T-helper 2 cell treated with Interferon-gamma antibody and Interleukin-4, amounts not matched to agents 5 μg/mL and 100 μg/mL, for 36 hours (primary cell): ENCODE results near the gene EPPIN.
"Not testable (repeated sequence)": the region's sequence is repeated elsewhere in the genome, so short reads cannot be mapped to it uniquely, and the experiment has no call there.

Experiments used
- DNase-seq: peaks from one replicate; pipeline ENCODE4 v3.0.0; 2021; ENCODE audit warnings: low spot score
- H3K27ac Mint-ChIP-seq: one replicate; pipeline ENCODE4 v1.8.0; 2021; ENCODE audit warnings: mild to moderate bottlenecking, mixed read lengths
- H3K27me3 Mint-ChIP-seq: one replicate; pipeline ENCODE4 v1.8.0; 2021; ENCODE audit warnings: low read depth, mixed read lengths
- H3K36me3 Mint-ChIP-seq: one replicate; pipeline ENCODE4 v1.8.0; 2021; ENCODE audit warnings: low read depth, mixed read lengths
- H3K4me1 Mint-ChIP-seq: one replicate; pipeline ENCODE4 v1.8.0; 2021; ENCODE audit warnings: low read depth, mixed read lengths
- H3K4me3 Mint-ChIP-seq: one replicate; pipeline ENCODE4 v1.8.0; 2022; ENCODE audit warnings: mild to moderate bottlenecking, moderate library complexity, mixed read lengths
- H3K9me3 Mint-ChIP-seq: one replicate; pipeline ENCODE4 v1.8.0; 2021; ENCODE audit warnings: mixed read lengths

EPPIN gene

DNA sequence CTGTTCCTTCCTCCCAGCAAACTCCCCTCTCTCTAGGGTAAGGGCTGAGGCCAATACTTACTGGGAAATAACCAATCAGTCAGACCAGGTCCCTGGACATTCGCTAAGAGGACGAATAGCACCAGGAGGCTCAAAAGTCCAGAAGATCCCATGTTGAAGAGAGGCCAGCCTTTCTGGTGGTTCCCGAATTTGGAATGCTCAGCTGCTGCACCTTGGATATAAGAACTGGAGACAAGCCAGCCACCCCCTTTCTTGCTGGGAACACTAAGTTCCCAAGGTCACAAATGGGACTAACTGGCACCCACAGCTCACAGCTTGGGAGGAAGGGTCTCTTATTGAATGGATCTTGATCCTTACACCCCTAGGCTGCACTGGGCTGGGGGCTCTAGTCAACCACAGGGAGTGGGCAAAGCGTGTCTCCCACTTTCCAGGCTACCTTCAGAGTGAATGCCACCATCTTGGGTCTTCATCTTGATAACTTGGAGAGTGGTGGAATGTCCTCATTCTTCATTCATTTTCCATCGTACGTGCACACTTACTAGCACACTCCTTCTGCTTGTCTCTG, at the start of gene EPPIN:
EPPIN (minus strand) TSS at position 196 of the 565 bp plus-strand sequence; CDS start at position 152, 44 bp downstream.
- H3K4me3 Mint-ChIP-seq: no peak within 1 kb of the TSS
- no peaks in the 10 kb centered on the region for H3K9me3 Mint-ChIP-seq
- no peaks in the 10 kb centered on the region for H3K4me1 Mint-ChIP-seq
- H3K27me3 Mint-ChIP-seq: peaks cover 11% of the 10 kb centered on the region
- no peaks in the 10 kb centered on the region for H3K36me3 Mint-ChIP-seq
- no peak within 1 kb of the TSS for H3K27ac Mint-ChIP-seq
- no peak for DNase-seq

DNA sequence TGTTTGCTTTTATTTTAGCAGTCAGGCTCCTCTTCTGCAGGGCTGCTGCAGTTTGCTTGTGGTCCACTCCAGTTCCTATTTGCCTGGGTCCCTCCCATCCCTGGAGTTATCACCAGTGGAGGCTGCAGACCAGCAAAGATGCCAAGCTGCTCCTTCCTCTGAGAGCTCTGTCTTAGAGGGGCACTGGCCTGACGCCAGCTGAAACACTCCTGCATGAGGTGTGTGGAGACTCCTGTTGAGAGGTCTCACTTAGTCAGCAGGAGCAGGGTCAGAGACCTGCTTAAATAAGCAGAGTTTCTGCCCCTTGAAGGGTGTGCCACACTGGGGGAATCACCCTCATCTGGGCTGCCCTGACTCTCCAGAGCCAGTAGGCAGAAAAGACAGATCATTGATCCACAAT, 48.0 kb upstream of the EPPIN start:
- DNase-seq: no peak
- no peaks in the 10 kb centered on the region for H3K4me1 Mint-ChIP-seq
- no peaks in the 10 kb centered on the region for H3K36me3 Mint-ChIP-seq
- no peaks in the 10 kb centered on the region for H3K9me3 Mint-ChIP-seq
- H3K27ac Mint-ChIP-seq: no peak overlapping the region
- H3K27me3 Mint-ChIP-seq: peaks cover 15% of the 10 kb centered on the region
- H3K4me3 Mint-ChIP-seq: no peak overlapping the region

DNA sequence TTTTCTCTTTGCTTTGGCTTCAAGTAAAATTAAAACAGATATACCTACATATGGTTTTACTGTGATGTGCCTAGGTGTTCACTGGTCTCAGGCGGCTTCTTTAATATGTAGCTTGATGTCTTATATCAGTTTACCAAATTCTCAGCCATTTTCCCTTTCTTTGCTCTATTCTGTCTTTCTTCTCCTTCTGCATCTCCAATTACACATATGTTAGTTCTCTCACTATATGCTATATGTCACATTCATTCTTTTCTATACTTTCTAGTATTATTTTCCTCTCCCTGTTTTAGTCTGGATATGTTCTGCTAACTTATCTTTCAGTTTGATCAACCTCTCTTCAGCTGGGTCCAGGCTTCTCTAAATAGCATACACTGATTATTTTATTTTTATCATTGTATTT, 46.3 kb upstream of the EPPIN start:
- Mint-ChIP-seq H3K36me3 (no peaks in the 10 kb centered on the region), H3K4me3 (no peak overlapping the region), H3K27me3 (peaks cover 21% of the 10 kb centered on the region), H3K9me3 (no peaks in the 10 kb centered on the region), H3K4me1 (no peaks in the 10 kb centered on the region), H3K27ac (no peak overlapping the region)
- DNase-seq: no peak

DNA sequence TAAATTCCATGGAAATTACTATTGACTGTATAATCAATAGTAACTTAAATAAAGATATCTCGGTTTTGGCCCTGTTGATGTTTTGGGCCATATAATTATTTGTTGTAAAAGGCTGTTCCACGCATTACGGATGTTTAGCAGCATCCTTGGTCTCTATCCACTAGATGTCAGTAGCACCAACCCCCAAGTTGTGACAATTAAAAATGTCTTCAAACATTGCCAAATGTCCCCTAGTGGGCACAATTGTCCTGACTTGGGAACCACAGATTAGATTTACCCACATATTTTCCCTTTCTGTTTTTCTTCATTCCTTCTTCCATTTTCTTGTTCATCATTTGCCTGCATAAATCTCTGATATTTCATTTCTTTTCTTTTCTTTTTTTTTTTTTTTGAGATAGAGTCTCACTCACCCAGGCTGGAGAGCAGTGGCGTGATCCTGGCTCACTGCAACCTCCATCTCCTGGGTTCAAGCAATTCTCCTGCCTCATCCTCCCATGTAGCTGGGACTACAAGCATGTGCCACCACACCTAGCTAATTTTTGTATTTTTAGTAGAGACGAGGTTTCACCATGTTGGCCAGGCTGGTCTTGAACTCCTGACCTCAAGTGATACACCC, 45.5 kb upstream of the EPPIN start:
- Mint-ChIP-seq H3K4me3 (no peak overlapping the region), H3K27ac (no peak overlapping the region), H3K27me3 (peaks cover 21% of the 10 kb centered on the region), H3K36me3 (no peaks in the 10 kb centered on the region), H3K4me1 (no peaks in the 10 kb centered on the region), H3K9me3 (no peaks in the 10 kb centered on the region)
- peak; percentile 10 for DNase-seq

DNA sequence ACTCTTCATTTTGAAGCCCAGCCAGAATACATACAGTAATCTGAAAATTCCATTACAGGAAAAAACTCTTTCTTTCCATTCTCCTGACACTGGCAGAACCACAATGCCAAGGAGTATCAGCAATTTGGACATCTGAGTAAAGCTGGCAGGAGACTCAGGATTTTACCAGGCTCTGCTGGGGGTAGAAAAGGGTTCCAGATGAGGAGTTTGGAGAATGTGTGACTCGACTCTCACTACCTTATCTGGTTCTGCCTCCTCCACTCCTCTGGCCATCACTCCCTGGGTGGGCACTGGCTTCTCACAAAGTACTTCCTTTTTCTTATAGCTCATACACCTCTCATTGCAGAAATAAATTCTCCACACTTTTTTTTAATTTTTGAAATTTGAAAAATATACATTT, 42.5 kb upstream of the EPPIN start:
- no peaks in the 10 kb centered on the region for H3K4me1 Mint-ChIP-seq
- H3K9me3 Mint-ChIP-seq: no peaks in the 10 kb centered on the region
- H3K27me3 Mint-ChIP-seq: peaks cover 21% of the 10 kb centered on the region
- no peak for DNase-seq
- no peaks in the 10 kb centered on the region for H3K36me3 Mint-ChIP-seq
- H3K27ac Mint-ChIP-seq: no peak overlapping the region
- H3K4me3 Mint-ChIP-seq: no peak overlapping the region

DNA sequence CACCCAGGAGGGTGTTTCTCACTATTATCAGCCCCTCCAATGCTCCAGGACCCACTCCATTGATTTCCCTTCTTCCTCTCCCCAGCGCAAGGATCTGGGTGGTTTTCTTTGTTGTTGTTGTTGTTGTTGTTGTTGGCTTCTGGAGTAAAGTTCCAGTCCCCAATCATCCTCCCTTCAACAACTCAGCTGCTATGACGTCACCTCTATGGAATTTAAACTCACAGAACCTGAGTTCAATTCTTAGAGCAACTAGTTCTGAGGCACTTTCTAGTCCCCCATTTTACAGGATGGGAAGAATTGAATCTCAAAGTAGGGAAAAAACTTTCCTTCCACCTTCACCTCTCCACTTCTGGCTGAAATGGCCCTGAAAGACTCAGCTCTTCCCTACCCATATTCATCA, 41.6 kb upstream of the EPPIN start:
- no peaks in the 10 kb centered on the region for H3K4me1 Mint-ChIP-seq

DNA sequence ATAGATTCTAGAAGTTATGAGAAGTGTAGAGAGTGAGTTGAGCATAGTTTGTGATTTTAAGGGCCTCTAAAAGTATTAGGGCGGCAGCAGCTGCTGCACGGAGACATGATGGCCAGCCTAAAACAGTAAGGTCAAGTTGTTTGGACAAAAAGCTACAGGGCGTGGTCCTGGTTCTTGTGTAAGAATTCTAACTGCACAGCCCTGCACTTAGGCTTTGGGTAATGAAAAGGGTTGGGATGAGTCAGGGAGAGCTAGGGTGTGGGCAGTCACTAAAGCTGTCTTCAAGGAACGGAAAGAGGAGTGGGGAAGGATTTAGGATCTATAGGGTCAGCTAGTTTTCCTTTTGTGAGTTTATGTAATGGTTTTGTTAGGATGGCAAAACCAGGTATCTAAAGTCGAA, 38.8 kb upstream of the EPPIN start:
- H3K36me3 Mint-ChIP-seq, H3K9me3 Mint-ChIP-seq: not testable (repeated sequence)

More for the DNA sequence above, 41.6 kb upstream of the EPPIN start:
- no peak overlapping the region for H3K27ac Mint-ChIP-seq
- H3K27me3 Mint-ChIP-seq: peaks cover 16% of the 10 kb centered on the region
- DNase-seq: no peak
- no peaks in the 10 kb centered on the region for H3K9me3 Mint-ChIP-seq
- H3K4me3 Mint-ChIP-seq: no peak overlapping the region
- no peaks in the 10 kb centered on the region for H3K36me3 Mint-ChIP-seq

DNA sequence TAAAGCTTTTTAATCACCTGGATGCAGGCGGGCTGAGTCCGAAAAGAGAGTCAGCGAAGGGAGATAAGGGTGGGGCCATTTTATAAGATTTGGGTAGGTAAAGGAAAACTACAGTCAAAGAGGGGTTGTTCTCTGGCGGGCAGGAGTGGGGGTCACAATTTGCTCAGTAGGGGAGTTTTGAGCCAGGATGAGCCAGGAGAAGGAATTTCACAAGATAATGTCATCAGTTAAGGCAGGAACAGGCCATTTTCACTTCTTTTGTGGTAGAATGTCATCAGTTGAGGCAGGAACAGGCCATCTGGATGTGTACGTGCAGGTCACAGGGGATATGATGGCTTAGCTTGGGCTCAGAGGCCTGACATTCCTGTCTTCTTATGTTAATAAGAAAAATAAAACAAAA, 37.1 kb upstream of the EPPIN start:
- not testable (repeated sequence) for H3K4me1 Mint-ChIP-seq, H3K4me3 Mint-ChIP-seq, DNase-seq, H3K36me3 Mint-ChIP-seq, H3K9me3 Mint-ChIP-seq, H3K27ac Mint-ChIP-seq
- H3K27me3 Mint-ChIP-seq: peaks cover 17% of the 10 kb centered on the region

More for the DNA sequence above, 38.8 kb upstream of the EPPIN start:
- H3K27ac Mint-ChIP-seq, H3K4me1 Mint-ChIP-seq, H3K4me3 Mint-ChIP-seq, DNase-seq: not testable (repeated sequence)
- peaks cover 15% of the 10 kb centered on the region for H3K27me3 Mint-ChIP-seq

DNA sequence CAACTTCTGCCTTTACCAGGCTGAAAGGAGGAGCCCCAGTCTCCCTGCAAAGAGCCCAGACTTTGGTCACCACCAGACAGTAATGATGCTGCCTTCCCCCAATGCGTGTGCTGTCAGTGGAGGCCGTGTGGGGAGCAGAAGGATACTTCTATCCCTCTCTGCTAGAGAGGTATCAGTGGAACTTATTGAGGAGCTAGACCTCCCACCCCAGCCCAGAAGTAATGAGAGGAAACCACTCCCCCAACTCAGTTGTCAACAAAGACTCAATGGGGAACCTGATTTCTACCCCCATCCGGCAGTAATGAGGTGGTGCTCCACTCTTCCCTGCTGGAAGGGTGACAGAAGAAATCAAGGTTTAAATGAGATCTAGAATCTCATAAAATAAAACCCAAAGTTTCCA, 36.3 kb upstream of the EPPIN start:
- H3K27me3 Mint-ChIP-seq: peaks cover 18% of the 10 kb centered on the region
- no peak for DNase-seq
- H3K36me3 Mint-ChIP-seq: no peaks in the 10 kb centered on the region
- no peak overlapping the region for H3K4me3 Mint-ChIP-seq
- no peaks in the 10 kb centered on the region for H3K4me1 Mint-ChIP-seq
- no peaks in the 10 kb centered on the region for H3K9me3 Mint-ChIP-seq
- H3K27ac Mint-ChIP-seq: no peak overlapping the region

DNA sequence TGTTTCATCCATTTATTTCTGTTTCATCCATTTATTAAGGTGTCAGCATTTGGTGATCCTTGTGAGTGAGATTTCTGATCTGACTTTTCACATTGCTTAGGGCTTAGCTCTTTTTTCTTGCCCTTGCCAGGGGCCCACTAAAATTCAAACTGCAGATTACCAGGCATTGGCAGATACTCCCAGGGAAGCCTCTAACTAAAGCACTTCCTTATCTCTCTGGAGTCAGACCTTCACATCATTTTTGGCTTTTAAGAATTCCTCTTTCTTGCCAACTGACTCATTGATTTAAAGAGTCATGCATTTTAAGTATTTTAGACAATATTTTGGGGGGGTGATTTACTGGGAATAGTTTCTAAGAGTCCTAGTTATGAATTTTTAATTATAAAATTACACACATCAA, 34.5 kb upstream of the EPPIN start:
- H3K9me3 Mint-ChIP-seq: no peaks in the 10 kb centered on the region
- no peak for DNase-seq
- H3K36me3 Mint-ChIP-seq: no peaks in the 10 kb centered on the region
- H3K4me1 Mint-ChIP-seq: no peaks in the 10 kb centered on the region
- H3K27me3 Mint-ChIP-seq: peaks cover 18% of the 10 kb centered on the region
- no peak overlapping the region for H3K27ac Mint-ChIP-seq
- H3K4me3 Mint-ChIP-seq: no peak overlapping the region

DNA sequence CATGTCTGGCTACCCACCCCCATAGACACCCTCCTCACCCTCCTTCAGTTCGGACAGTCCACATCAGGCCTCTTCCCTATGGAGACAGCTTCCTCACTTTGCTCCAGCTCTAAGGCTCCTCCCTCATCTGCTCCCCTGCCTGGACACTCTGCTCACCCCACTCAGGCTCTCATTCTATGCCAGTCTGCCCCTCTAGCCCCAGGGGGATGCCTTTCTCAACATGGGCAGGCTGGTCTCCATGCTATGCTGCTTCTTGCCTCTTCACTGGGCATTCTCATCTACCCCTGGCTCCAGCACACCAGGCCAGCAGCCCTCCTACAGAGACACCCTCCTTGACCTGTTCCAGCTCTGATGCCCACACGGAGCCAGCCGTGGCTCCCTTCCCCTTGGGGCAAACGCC, 32.0 kb upstream of the EPPIN start, which contains the start of gene WFDC8:
WFDC8 (minus strand) TSS at position 101 of the 400 bp plus-strand sequence; CDS start at position 64, 37 bp downstream.
- Mint-ChIP-seq H3K4me1 (no peaks in the 10 kb centered on the region), H3K27me3 (peaks cover 19% of the 10 kb centered on the region), H3K9me3 (no peaks in the 10 kb centered on the region), H3K27ac (no peak within 1 kb of the TSS), H3K36me3 (no peaks in the 10 kb centered on the region), H3K4me3 (no peak within 1 kb of the TSS)
- no peak for DNase-seq

DNA sequence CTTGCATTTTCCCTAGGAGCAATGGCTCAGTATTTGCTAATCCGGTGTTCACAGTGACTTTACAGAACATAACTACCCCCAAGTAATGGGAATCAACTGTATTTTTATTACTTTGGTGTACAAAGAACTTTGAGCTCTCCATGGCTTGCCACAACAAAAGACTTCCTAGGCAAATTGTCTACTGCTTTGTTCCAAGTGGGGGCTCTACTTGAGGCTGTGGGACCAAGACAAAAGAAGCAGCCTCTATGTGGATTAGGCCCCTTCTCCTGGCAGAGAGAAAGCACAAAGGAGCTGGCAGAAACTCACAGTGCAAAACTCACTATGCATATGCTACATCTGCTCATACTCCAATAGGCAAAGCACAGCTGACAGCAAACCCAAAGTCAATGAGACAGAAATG, 31.0 kb upstream of the EPPIN start:
- Mint-ChIP-seq H3K4me1 (no peaks in the 10 kb centered on the region), H3K27ac (no peak overlapping the region), H3K4me3 (no peak overlapping the region), H3K27me3 (peaks cover 16% of the 10 kb centered on the region), H3K9me3 (no peaks in the 10 kb centered on the region), H3K36me3 (no peaks in the 10 kb centered on the region)
- DNase-seq: no peak

DNA sequence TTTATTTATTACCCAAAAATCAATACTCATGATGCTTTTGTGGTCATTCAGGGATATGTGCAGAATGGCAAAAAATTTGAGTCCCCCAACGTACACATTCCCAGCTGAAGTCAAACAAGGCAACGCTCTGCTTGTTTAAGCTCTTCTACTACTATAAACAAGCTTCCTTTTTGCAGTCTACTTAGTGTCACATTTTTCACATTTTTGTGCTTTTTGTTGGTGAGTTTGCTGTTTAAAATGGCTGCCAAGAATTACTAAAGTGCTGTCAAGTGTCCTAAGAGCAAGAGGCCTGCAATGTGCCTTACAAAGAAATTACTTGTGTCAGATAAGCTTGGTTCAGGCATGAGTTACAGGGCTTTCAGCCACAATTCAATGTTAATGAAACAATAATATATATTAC, 29.8 kb upstream of the EPPIN start:
- H3K36me3 Mint-ChIP-seq: no peaks in the 10 kb centered on the region
- H3K27ac Mint-ChIP-seq: no peak overlapping the region

DNA sequence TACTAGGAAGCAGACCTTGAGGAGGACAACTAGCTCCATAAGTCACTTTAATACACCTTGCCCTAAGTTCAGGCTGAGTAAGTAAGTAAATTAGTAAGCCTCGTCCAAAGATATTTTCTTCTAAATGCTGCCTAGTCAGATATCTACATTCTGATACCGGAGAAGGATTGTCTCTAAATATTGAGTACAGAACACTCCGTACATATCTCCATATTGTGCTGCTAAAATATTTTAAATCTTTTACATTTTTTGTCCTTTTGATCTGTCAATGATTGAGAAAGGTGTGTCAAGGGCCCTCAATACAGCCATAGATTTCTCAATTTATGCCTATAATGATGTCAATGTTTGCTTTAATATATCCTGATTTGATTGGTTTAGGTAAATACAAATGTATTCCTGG, 28.7 kb upstream of the EPPIN start:
- Mint-ChIP-seq H3K4me3 (no peak overlapping the region), H3K4me1 (no peaks in the 10 kb centered on the region), H3K27ac (no peak overlapping the region), H3K27me3 (peaks cover 10% of the 10 kb centered on the region), H3K36me3 (no peaks in the 10 kb centered on the region), H3K9me3 (no peaks in the 10 kb centered on the region)
- DNase-seq: no peak

More for the DNA sequence above, 29.8 kb upstream of the EPPIN start:
- no peak for DNase-seq
- Mint-ChIP-seq H3K4me1 (no peaks in the 10 kb centered on the region), H3K9me3 (no peaks in the 10 kb centered on the region), H3K4me3 (no peak overlapping the region), H3K27me3 (peaks cover 12% of the 10 kb centered on the region)

DNA sequence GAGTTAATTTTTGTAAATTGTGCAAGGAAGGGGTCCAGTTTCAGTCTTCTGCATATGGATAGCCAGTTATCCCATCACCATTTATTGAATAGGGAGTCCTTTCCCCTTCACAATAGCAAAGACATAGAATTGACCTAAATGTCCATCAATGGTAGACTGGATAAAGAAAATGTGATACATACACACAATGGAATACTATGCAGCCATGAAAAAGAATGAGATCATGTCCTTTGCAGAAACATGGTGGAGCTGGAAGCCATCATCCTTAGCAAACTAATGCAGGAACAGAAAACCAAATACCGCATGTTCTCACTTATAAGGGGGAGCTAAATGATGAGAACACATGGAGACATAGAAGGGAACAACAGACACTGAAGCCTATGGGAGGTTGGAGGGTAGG, 22.4 kb upstream of the EPPIN start:
- not testable (repeated sequence) for H3K9me3 Mint-ChIP-seq, H3K4me1 Mint-ChIP-seq, DNase-seq, H3K4me3 Mint-ChIP-seq, H3K36me3 Mint-ChIP-seq, H3K27me3 Mint-ChIP-seq, H3K27ac Mint-ChIP-seq
